ENCODE measurements around the gene SYCP2. TPM values are rescaled to one million over a fixed set of nuclear protein-coding genes. Genes with fewer than 3 reads are reported as not detected.

Gene SYCP2
- total and polyA plus RNA-seq, 2 of the 8 experiments (the other 6 are each of a cell fraction or from before 2014, with no cell fraction given), result 0.02 to 0.50 TPM

- Histone ChIP-seq H3K4me2 (ENCODE audit: insufficient read depth in 1 of 2, low read depth in 2 of 2, low read length in 2 of 2) (no peak overlapping the region), H3K36me3 (ENCODE audit: control insufficient read depth in 2 of 4, insufficient read depth in 4 of 4, low read length in 3 of 4) (peaks cover 0 to 7% (median 4%) of the 10 kb centered on the region in 4 experiments; a peak in 3 of 8 replicates), H3K23me2 (ENCODE audit: low read depth, low read length) (peaks cover 18% of the 10 kb centered on the region), H3K9ac (replicated peaks in 1 of 4; ENCODE audit: extremely low read depth in 1 of 4, low read depth in 3 of 4, low read length in 3 of 4) (no peak overlapping the region), H3K56ac (replicated peaks; ENCODE audit: insufficient read length, low read depth, low read length) (no peak overlapping the region), H2AFZ (ENCODE audit: low read length) (no peak overlapping the region), H3K4me3 (ENCODE audit: extremely low read depth in 1 of 4, insufficient read depth in 2 of 4, low read depth in 3 of 4, low read length in 4 of 4) (no peak overlapping the region), H4K8ac (ENCODE audit: extremely low read depth, insufficient read depth, low read length) (no peak overlapping the region), H2BK120ac (replicated peaks; ENCODE audit: low read depth, low read length) (no peak overlapping the region), H2BK5ac (ENCODE audit: low read depth, low read length) (no peak overlapping the region), H4K91ac (replicated peaks; ENCODE audit: insufficient read length, low read length) (no peak overlapping the region), H3K27me3 (replicated peaks in 1 of 4; ENCODE audit: control insufficient read depth in 3 of 4, extremely low read depth in 1 of 4, insufficient read depth in 3 of 4, low read length in 3 of 4) (peaks cover 9 to 26% (median 20%) of the 10 kb centered on the region in 4 experiments), H2BK12ac (ENCODE audit: low read depth, low read length) (no peak overlapping the region), H4K20me1 (replicated peaks in 1 of 2; ENCODE audit: control insufficient read depth in 1 of 2, insufficient read depth in 2 of 2, low read length in 2 of 2) (peaks cover 0 to 7% of the 10 kb centered on the region in 2 experiments), H4K5ac (ENCODE audit: insufficient read length, low read depth, low read length) (no peak overlapping the region), H3K4ac (replicated peaks; ENCODE audit: insufficient read length, low read depth, low read length) (no peak overlapping the region), H3K9me3 (ENCODE audit: insufficient read depth in 2 of 2, low read depth in 1 of 2, low read length in 1 of 2) (peaks cover 5 to 9% of the 10 kb centered on the region in 2 experiments; a peak in 3 of 4 replicates), H3K14ac (ENCODE audit: insufficient read length) (no peak overlapping the region), H2BK20ac (ENCODE audit: low read length) (no peak overlapping the region), H3K79me1 (ENCODE audit: low read depth, low read length) (no peaks in the 10 kb centered on the region), H3K27ac (ENCODE audit: low read depth, low read length) (no peak overlapping the region), H3K4me1 (replicated peaks in 1 of 4; ENCODE audit: control insufficient read depth in 3 of 4, insufficient read depth in 4 of 4, low read length in 3 of 4) (peaks cover 0 to 4% (median 2%) of the 10 kb centered on the region in 4 experiments; a peak in 4 of 7 replicates), H3K18ac (ENCODE audit: extremely low read depth, low read length) (no peak overlapping the region), H2BK15ac (ENCODE audit: low read length) (no peak overlapping the region), H3K23ac (ENCODE audit: insufficient read length) (no peak overlapping the region), H3K79me2 (ENCODE audit: control insufficient read depth in 1 of 2, insufficient read depth in 2 of 2, low read length in 2 of 2) (peaks cover 0 to 5% of the 10 kb centered on the region in 2 experiments; a peak in 1 of 4 replicates), H2AK5ac (ENCODE audit: low read depth, low read length) (no peak overlapping the region)
- DNase-seq (ENCODE audit: low read depth in 1 of 2, low spot score in 2 of 2) (no peak), FAIRE-seq (no peak)
- POLR2A ChIA-PET (ENCODE audit: partially characterized antibody), result no interaction called here
- WGBS, 2 experiments (ENCODE audit: extremely low coverage in 1 of 2, insufficient coverage in 1 of 2, insufficient read length in 1 of 2, insufficient replicate concordance in 2 of 2, low coverage in 1 of 2, low lambda C conversion rate in 2 of 2, missing lambda C conversion rate in 1 of 2), result 93% methylated on average over 7 of the region's 7 CpGs; no CpG with 5 or more reads in 1 of the 2 experiments
- TF ChIP-seq GABPA (IDR thresholded peaks at IDR 0.05; ENCODE audit: borderline replicate concordance, insufficient read depth, low read length) (no peak), TBP (IDR thresholded peaks at IDR 0.05; ENCODE audit: low read depth, low read length) (no peak), SIRT6 (IDR thresholded peaks at IDR 0.05; ENCODE audit: low read length) (no peak)
- CTCF ChIA-PET (ENCODE audit: partially characterized antibody), result interaction anchor here (0.6 to 1.4 kb wide), 4 partner anchors 11 to 119 kb away, joined by 3 to 6 read pairs (median 4); no protein-coding TSS in a partner anchor
These were observed 5.2 kb upstream of the SYCP2 start for GRCh38 chr20:59938696-59939051.

Measured in H1 (cell line).